Right ventricle myocardium superior (tissue), 1 donor: ENCODE measurements around the gene SPSB4. TPM values are rescaled to one million over a fixed set of nuclear protein-coding genes. Genes with fewer than 3 reads are reported as not detected.

Experiments
- ATAC-seq: fragments of 200-7000 bp; cut with Tn5 transposase; one replicate; pipeline ENCODE4 v1.9.1; 2020; ENCODE audit warnings: mild to moderate bottlenecking; ENCODE audit not compliant: poor library complexity
- DNase-seq: peaks from one replicate; pipeline ENCODE4 v3.0.0-alpha.2; 2020
- intact Hi-C: fragments of 100-400 bp; cut with DNase I; formaldehyde crosslinking; loops from one replicate; pipeline ENCODE4 v1.11.2; 2022
- total RNA-seq: library from RNA; stranded (reverse); fragmentation: NEBNext Ultra II Directional; extraction: Animal tissue kit (Norgen Biotek cat#: 25700); gene quantifications from one replicate; pipeline ENCODE4 v1.2.1, GENCODE V29; 2021
- donor health status: DM: no; HTN: yes; CAD: no; lungs with severe emphysema.

Gene SPSB4
- total RNA-seq, 1 donor from 2014 or later = 7.3 TPM

- peak; percentile 64 for DNase-seq
- intact Hi-C loops = loop anchor here (2.0 kb wide), 1 partner anchor 57 kb away; no protein-coding TSS in a partner anchor
- ATAC-seq = peak; percentile 69
Measured at GRCh38 chr3:141051443-141052200, 475 bp downstream of the SPSB4 start.

- DNase-seq (peak; percentile 67), ATAC-seq (peak; percentile 28)
- intact Hi-C loops = no loop called here
Measured at GRCh38 chr3:141052201-141053069, 1.3 kb downstream of the SPSB4 start.

GRCh38 chr3:141055136-141055535 is 4.0 kb downstream of the SPSB4 start:
- ATAC-seq (no peak), DNase-seq (no peak)
- intact Hi-C loops = no loop called here

- ATAC-seq = no peak
- DNase-seq = no peak
- intact Hi-C loops = no loop called here
Measured at GRCh38 chr3:141055536-141056445, 4.6 kb downstream of the SPSB4 start.

GRCh38 chr3:141056751-141057171 is 5.6 kb downstream of the SPSB4 start:
- ATAC-seq (peak; percentile 25), DNase-seq (no peak)

GRCh38 chr3:141057436-141057835 is 6.3 kb downstream of the SPSB4 start:
- no peak for ATAC-seq
- intact Hi-C loops = no loop called here

More at GRCh38 chr3:141056751-141057171, 5.6 kb downstream of the SPSB4 start:
- intact Hi-C loops = no loop called here

GRCh38 chr3:141057946-141058800 is 7.0 kb downstream of the SPSB4 start:
- intact Hi-C loops = no loop called here
- DNase-seq = no peak

More at GRCh38 chr3:141057436-141057835, 6.3 kb downstream of the SPSB4 start:
- DNase-seq = no peak

GRCh38 chr3:141058996-141059395 is 7.8 kb downstream of the SPSB4 start:
- ATAC-seq (no peak), DNase-seq (no peak)
- intact Hi-C loops = no loop called here

More at GRCh38 chr3:141057946-141058800, 7.0 kb downstream of the SPSB4 start:
- ATAC-seq = no peak

- intact Hi-C loops = no loop called here
- DNase-seq = no peak
- ATAC-seq = no peak
Measured at GRCh38 chr3:141059816-141060215, 8.7 kb downstream of the SPSB4 start.

GRCh38 chr3:141060327-141060726 is 9.2 kb downstream of the SPSB4 start:
- ATAC-seq (no peak), DNase-seq (no peak)
- intact Hi-C loops = no loop called here

- intact Hi-C loops = no loop called here
- DNase-seq (no peak), ATAC-seq (peak; percentile 42)
Measured at GRCh38 chr3:141063831-141064230, 12.7 kb downstream of the SPSB4 start.

- intact Hi-C loops = no loop called here
- ATAC-seq = peak; percentile 51
Measured at GRCh38 chr3:141064255-141064926, 13.2 kb downstream of the SPSB4 start.

GRCh38 chr3:141065258-141065657 is 14.1 kb downstream of the SPSB4 start:
- intact Hi-C loops = no loop called here
- no peak for ATAC-seq
- DNase-seq = no peak

More at GRCh38 chr3:141064255-141064926, 13.2 kb downstream of the SPSB4 start:
- DNase-seq = no peak

GRCh38 chr3:141065841-141066805 is 15.0 kb downstream of the SPSB4 start:
- DNase-seq (no peak), ATAC-seq (no peak)
- intact Hi-C loops = no loop called here

GRCh38 chr3:141067206-141067974 is 16.2 kb downstream of the SPSB4 start:
- intact Hi-C loops = no loop called here
- ATAC-seq (no peak), DNase-seq (no peak)
